ENCODE measurements around the gene UBXN1. TPM values are rescaled to one million over a fixed set of nuclear protein-coding genes. Genes with fewer than 3 reads are reported as not detected.
A peak's percentile ranks its signal among the peaks of the same experiment; 100 is the strongest.

The UBXN1 gene
- total RNA-seq, 2 donors from 2014 or later: 77.4 to 116 TPM

GRCh38 chr11:62673196-62673525 lies 5.7 kb downstream of the UBXN1 start:
- H3K27ac ChIP-seq: no peak overlapping the region
- no peak for TF ChIP-seq CTCF (IDR thresholded peaks at IDR 0.05)
- no peak for DNase-seq (ENCODE audit: low spot score)
- no peaks in the 10 kb centered on the region for H3K27me3 ChIP-seq
- H3K36me3 ChIP-seq: peaks cover 21% of the 10 kb centered on the region
- H3K4me1 ChIP-seq: peaks cover 0 to 32% of the 10 kb centered on the region in 2 donors
- no peaks in the 10 kb centered on the region for H3K9me3 ChIP-seq
- no peak overlapping the region for H3K4me3 ChIP-seq

GRCh38 chr11:62671608-62672389 lies 7.1 kb downstream of the UBXN1 start, which contains the start of the genes LBHD1 and UQCC3:
Gene LBHD1 (minus strand): TSS chr11:62672267. CDS start chr11:62670031, 2,236 bp downstream.
Gene UQCC3 (plus strand): TSS chr11:62671673. CDS start chr11:62671746, 73 bp downstream.
- H3K9me3 ChIP-seq: no peaks in the 10 kb centered on the region
- peaks cover 0 to 34% of the 10 kb centered on the region in 2 donors for H3K4me1 ChIP-seq
- H3K27ac ChIP-seq: peak within 1 kb of the TSS; percentile 74 to 83
- peak; percentile 81 for DNase-seq (ENCODE audit: low spot score)
- peak in 1 of 2 donors; percentile 15 for TF ChIP-seq CTCF (IDR thresholded peaks at IDR 0.05)
- peak within 1 kb of the TSS; percentile 63 to 79 for H3K4me3 ChIP-seq
- H3K27me3 ChIP-seq: no peaks in the 10 kb centered on the region
- peaks cover 16% of the 10 kb centered on the region for H3K36me3 ChIP-seq

- Histone ChIP-seq H3K4me1 (peaks cover 0 to 39% of the 10 kb centered on the region in 2 donors), H3K36me3 (peaks cover 16% of the 10 kb centered on the region), H3K27me3 (no peaks in the 10 kb centered on the region), H3K4me3 (peak overlapping the region; percentile 63 to 79), H3K9me3 (no peaks in the 10 kb centered on the region), H3K27ac (peak overlapping the region; percentile 74 to 83)
- TF ChIP-seq CTCF (IDR thresholded peaks at IDR 0.05): no peak
- no peak for DNase-seq (ENCODE audit: low spot score)
Measured at GRCh38 chr11:62671236-62671607, 7.7 kb downstream of the UBXN1 start.

- no peak for DNase-seq (ENCODE audit: low spot score)
- Histone ChIP-seq H3K4me3 (no peak overlapping the region), H3K4me1 (peaks cover 0 to 46% of the 10 kb centered on the region in 2 donors), H3K27me3 (no peaks in the 10 kb centered on the region), H3K27ac (no peak overlapping the region), H3K36me3 (peaks cover 12% of the 10 kb centered on the region), H3K9me3 (no peaks in the 10 kb centered on the region)
- no peak for TF ChIP-seq CTCF (IDR thresholded peaks at IDR 0.05)
Measured at GRCh38 chr11:62669420-62670161, 9.3 kb downstream of the UBXN1 start.

- H3K27ac ChIP-seq: no peak overlapping the region
- no peak for DNase-seq (ENCODE audit: low spot score)
- no peaks in the 10 kb centered on the region for H3K9me3 ChIP-seq
- H3K27me3 ChIP-seq: no peaks in the 10 kb centered on the region
- H3K36me3 ChIP-seq: peaks cover 17% of the 10 kb centered on the region
- peaks cover 0 to 49% of the 10 kb centered on the region in 2 donors for H3K4me1 ChIP-seq
- no peak overlapping the region for H3K4me3 ChIP-seq
- no peak for TF ChIP-seq CTCF (IDR thresholded peaks at IDR 0.05)
Measured at GRCh38 chr11:62667460-62667859, 11.4 kb downstream of the UBXN1 start.
